Mesenchymal stem cell (in vitro differentiated cells and primary cell): Measurements from ENCODE around the gene LIPN.

Source experiments
- DNase-seq: peaks from one replicate; pipeline ENCODE4 v3.0.0-alpha.2; 2013
- H2AFZ ChIP-seq: one replicate; pipeline ENCODE4 v1.6.1; 2013; ENCODE audit warnings: low read depth, mild to moderate bottlenecking, control low read depth, inconsistent platforms, low read length, moderate library complexity
- H2AK5ac ChIP-seq: 2 replicates; pipeline ENCODE4 v1.6.1; 2013; ENCODE audit warnings: low read length, moderate library complexity, mild to moderate bottlenecking, inconsistent platforms; ENCODE audit not compliant: severe bottlenecking
- H2BK120ac ChIP-seq: one replicate; pipeline ENCODE4 v1.6.1; 2013; ENCODE audit warnings: low read depth, mild to moderate bottlenecking, inconsistent platforms, low read length, moderate library complexity
- H2BK12ac ChIP-seq, 2 experiments: one replicate each; pipeline ENCODE4 v1.6.1; 2013; ENCODE audit warnings: inconsistent platforms in 2 of 2, low read length in 2 of 2, mild to moderate bottlenecking in 2 of 2, moderate library complexity in 2 of 2, control low read depth in 1 of 2
- H2BK15ac ChIP-seq: one replicate; pipeline ENCODE4 v1.6.1; 2013; ENCODE audit warnings: mild to moderate bottlenecking, low read depth, inconsistent platforms; ENCODE audit not compliant: poor library complexity, severe bottlenecking
- H2BK5ac ChIP-seq: 2 replicates; pipeline ENCODE4 v1.6.1; 2013; ENCODE audit warnings: low read depth, mild to moderate bottlenecking, low read length, control low read depth, inconsistent platforms; ENCODE audit not compliant: poor library complexity, severe bottlenecking
- H3K14ac ChIP-seq, 2 experiments: one replicate each; pipeline ENCODE4 v1.6.1; 2013; ENCODE audit warnings: inconsistent platforms in 2 of 2, low read length in 2 of 2, control low read depth in 1 of 2, mild to moderate bottlenecking in 1 of 2, moderate library complexity in 1 of 2
- H3K18ac ChIP-seq, 2 experiments: one replicate each; pipeline ENCODE4 v1.6.1; 2013; ENCODE audit warnings: inconsistent platforms in 2 of 2, low read length in 2 of 2, control low read depth in 1 of 2, low read depth in 1 of 2, mild to moderate bottlenecking in 1 of 2
- H3K23ac ChIP-seq, 2 experiments: one replicate each; pipeline ENCODE4 v1.6.1; 2013; ENCODE audit warnings: inconsistent platforms in 2 of 2, low read length in 2 of 2, mild to moderate bottlenecking in 2 of 2, moderate library complexity in 2 of 2, control low read depth in 1 of 2
- H3K27ac ChIP-seq: 2 replicates; pipeline ENCODE4 v1.5.1; 2013; ENCODE audit warnings: mild to moderate bottlenecking, moderate library complexity, low read length, control low read depth, inconsistent platforms; ENCODE audit not compliant: poor library complexity, severe bottlenecking
- H3K27me3 ChIP-seq, 2 experiments: 2 replicates each; pipeline versions ENCODE4 v1.6.1 to v1.7.0; 2013; ENCODE audit warnings: low read length in 2 of 2, mild to moderate bottlenecking in 2 of 2, moderate library complexity in 2 of 2, control low read depth in 1 of 2, inconsistent platforms in 1 of 2; ENCODE audit not compliant: control insufficient read depth in 1 of 2, insufficient read depth in 1 of 2
- H3K36me3 ChIP-seq, 2 experiments: 2 replicates each; pipeline versions ENCODE4 v1.6.1 to v1.7.0; 2013; ENCODE audit warnings: low read length in 2 of 2, control low read depth in 1 of 2, inconsistent platforms in 1 of 2, low read depth in 1 of 2, mild to moderate bottlenecking in 1 of 2; ENCODE audit not compliant: insufficient read depth in 2 of 2, control insufficient read depth in 1 of 2
- H3K4ac ChIP-seq, 2 experiments: one replicate each; pipeline ENCODE4 v1.6.1; 2013; ENCODE audit warnings: inconsistent platforms in 2 of 2, low read length in 2 of 2, mild to moderate bottlenecking in 2 of 2, moderate library complexity in 2 of 2, control low read depth in 1 of 2, low read depth in 1 of 2
- H3K4me1 ChIP-seq: 2 replicates; pipeline ENCODE4 v1.6.1; 2013; ENCODE audit warnings: low read depth, low read length, control low read depth; ENCODE audit not compliant: control insufficient read depth, insufficient read depth
- H3K4me2 ChIP-seq: 2 replicates; pipeline ENCODE4 v1.6.1; 2013; ENCODE audit warnings: low read length, mild to moderate bottlenecking, inconsistent platforms; ENCODE audit not compliant: poor library complexity, severe bottlenecking
- H3K4me3 ChIP-seq, 2 experiments: 2 replicates each; pipeline versions ENCODE4 v1.5.1 to v1.7.0; 2013; ENCODE audit warnings: low read length in 2 of 2, mild to moderate bottlenecking in 2 of 2, control low read depth in 1 of 2, low read depth in 1 of 2; ENCODE audit not compliant: insufficient read depth in 1 of 2
- H3K79me1 ChIP-seq: replicated peaks from 2 replicates; pipeline ENCODE4 v1.6.1; 2013; ENCODE audit warnings: mild to moderate bottlenecking, control low read depth, low read length, inconsistent platforms; ENCODE audit not compliant: poor library complexity, severe bottlenecking
- H3K9ac ChIP-seq: 2 replicates; pipeline ENCODE4 v1.7.0; 2013; ENCODE audit warnings: mild to moderate bottlenecking, low read length, moderate library complexity
- H3K9me3 ChIP-seq: 2 replicates; pipeline ENCODE4 v1.7.0; 2013; ENCODE audit warnings: mild to moderate bottlenecking, low read length; ENCODE audit not compliant: control insufficient read depth
- H4K8ac ChIP-seq: one replicate; pipeline ENCODE4 v1.6.1; 2013; ENCODE audit warnings: inconsistent platforms, mild to moderate bottlenecking, low read length, moderate library complexity
- H4K91ac ChIP-seq: one replicate; pipeline ENCODE4 v1.6.1; 2013; ENCODE audit warnings: mild to moderate bottlenecking, low read length, inconsistent platforms
- WGBS: methylation state at CpG from one replicate; pipeline ENCODE4 v1.1.7; 2013; ENCODE audit warnings: mixed read lengths; 5-methylcytosine and 5-hydroxymethylcytosine counted together

LIPN gene

DNA sequence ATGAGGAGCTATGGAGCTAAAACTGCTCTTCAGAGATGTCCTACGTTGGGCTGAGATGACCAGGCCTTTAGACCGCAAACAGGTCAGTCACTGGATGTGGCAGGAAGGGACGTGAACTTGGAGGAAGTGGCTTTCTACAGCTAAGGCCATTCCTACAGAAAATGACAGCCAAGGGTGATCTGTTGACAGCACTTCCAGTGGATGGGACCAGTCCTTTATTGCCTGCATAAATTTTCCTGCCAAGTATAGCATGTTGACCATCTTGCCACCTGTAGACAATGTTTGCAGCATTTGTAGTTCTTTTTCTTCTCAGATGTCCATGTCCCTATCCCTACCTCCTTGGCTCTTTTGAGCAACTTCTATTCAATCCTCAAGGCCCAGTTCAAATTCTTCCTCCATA, 46.1 kb downstream of the LIPN start:
- WGBS = 76% methylated on average over 3 of the region's 3 CpGs
- Histone ChIP-seq H3K4me3 (no peak overlapping the region), H4K8ac (no peak overlapping the region)

GRCh38 chr10:88809621-88810020, 49.8 kb downstream of the LIPN start:
- Histone ChIP-seq H3K14ac (no peak overlapping the region), H2AFZ (no peak overlapping the region), H4K8ac (no peak overlapping the region), H3K4me1 (no peaks in the 10 kb centered on the region), H2BK12ac (no peak overlapping the region), H2BK5ac (no peak overlapping the region), H3K23ac (no peak overlapping the region), H2AK5ac (no peak overlapping the region), H4K91ac (no peak overlapping the region), H3K4ac (no peak overlapping the region), H3K18ac (no peak overlapping the region), H3K4me3 (no peak overlapping the region), H2BK15ac (no peak overlapping the region), H3K79me1 (no peaks in the 10 kb centered on the region), H3K27ac (no peak overlapping the region), H3K4me2 (no peak overlapping the region), H3K36me3 (no peaks in the 10 kb centered on the region), H3K9ac (no peak overlapping the region), H3K9me3 (no peaks in the 10 kb centered on the region), H3K27me3 (peaks cover 3 to 4% of the 10 kb centered on the region in 2 experiments), H2BK120ac (no peak overlapping the region)
- no peak for DNase-seq
- 84% methylated on average over 4 of the region's 4 CpGs for whole genome bisulfite sequencing

More for the DNA sequence above, 46.1 kb downstream of the LIPN start:
- DNase-seq = no peak
- Histone ChIP-seq H3K23ac (no peak overlapping the region), H2BK15ac (no peak overlapping the region), H3K4me2 (no peak overlapping the region), H2BK5ac (no peak overlapping the region), H3K79me1 (no peaks in the 10 kb centered on the region), H3K14ac (no peak overlapping the region), H3K27me3 (peaks cover 0 to 1% of the 10 kb centered on the region in 2 experiments), H3K27ac (no peak overlapping the region), H4K91ac (no peak overlapping the region), H2AK5ac (no peak overlapping the region), H2AFZ (no peak overlapping the region), H2BK12ac (no peak overlapping the region), H3K9me3 (no peaks in the 10 kb centered on the region), H2BK120ac (no peak overlapping the region), H3K18ac (no peak overlapping the region), H3K9ac (no peak overlapping the region), H3K4me1 (no peaks in the 10 kb centered on the region), H3K4ac (no peak overlapping the region), H3K36me3 (no peaks in the 10 kb centered on the region)

DNA sequence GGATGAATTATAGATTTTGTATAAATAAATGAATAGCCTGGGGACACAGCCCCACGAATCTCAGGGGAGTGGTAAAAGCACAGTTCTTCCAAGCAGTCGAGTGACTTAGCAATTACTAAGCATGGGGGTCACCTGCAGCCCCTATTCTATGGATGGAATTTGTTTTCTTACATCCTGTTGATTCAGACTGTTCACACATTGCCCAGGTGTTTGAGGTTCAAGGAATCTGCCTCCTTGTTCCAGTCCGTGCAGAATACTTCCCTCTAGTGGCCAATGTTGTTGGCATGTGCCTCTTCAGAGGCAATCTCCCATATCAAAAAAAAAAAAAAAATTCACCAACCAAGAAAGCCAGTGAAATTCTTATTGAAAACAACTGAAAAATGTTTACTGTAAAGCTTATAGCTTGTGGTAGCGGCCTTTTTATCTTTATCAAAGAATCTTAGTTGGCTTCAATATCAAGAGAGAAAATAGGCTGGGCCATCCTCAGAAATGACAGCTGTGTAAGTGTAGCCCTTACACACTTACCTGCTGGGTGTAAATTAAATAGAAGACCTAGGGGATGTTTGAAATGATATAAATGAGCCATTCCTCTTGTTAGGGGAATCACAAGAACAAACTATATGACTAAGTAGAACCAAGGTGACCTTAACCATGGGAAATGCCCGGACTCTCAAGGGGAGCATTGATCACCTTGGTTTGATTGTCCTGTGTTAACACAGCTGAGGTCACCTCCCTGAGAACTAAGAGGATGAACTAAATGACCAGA, 50.6 kb downstream of the LIPN start:
- Histone ChIP-seq H3K36me3 (no peaks in the 10 kb centered on the region), H3K27ac (no peak overlapping the region), H2AK5ac (no peak overlapping the region), H3K9ac (no peak overlapping the region), H3K18ac (no peak overlapping the region), H3K27me3 (peaks cover 3 to 4% of the 10 kb centered on the region in 2 experiments), H3K4me3 (no peak overlapping the region), H3K4ac (no peak overlapping the region), H2BK120ac (no peak overlapping the region), H4K8ac (no peak overlapping the region), H3K4me2 (no peak overlapping the region), H3K14ac (no peak overlapping the region), H2AFZ (no peak overlapping the region), H2BK12ac (no peak overlapping the region), H4K91ac (no peak overlapping the region), H2BK5ac (no peak overlapping the region), H3K4me1 (no peaks in the 10 kb centered on the region), H3K9me3 (no peaks in the 10 kb centered on the region), H3K79me1 (no peaks in the 10 kb centered on the region), H2BK15ac (no peak overlapping the region), H3K23ac (no peak overlapping the region)
- 44% methylated on average over 4 of the region's 5 CpGs for WGBS
- DNase-seq = peak; percentile 61

DNA sequence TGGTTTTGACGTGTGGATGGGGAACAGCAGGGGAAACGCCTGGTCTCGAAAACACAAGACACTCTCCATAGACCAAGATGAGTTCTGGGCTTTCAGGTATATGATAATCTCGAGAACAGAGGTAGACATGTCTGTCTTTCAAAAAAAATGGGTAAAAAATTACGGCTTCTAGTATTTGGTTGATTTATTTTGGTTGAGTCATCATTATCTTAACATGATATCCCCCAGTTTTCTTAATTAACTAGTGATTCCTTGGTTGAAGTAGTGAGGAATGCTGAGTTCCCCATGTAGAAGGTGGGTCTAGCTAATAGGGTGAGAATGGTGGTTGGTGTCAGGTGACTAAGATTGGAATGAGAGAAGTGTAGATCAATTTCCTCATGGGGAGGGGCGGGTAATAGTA, 53.4 kb downstream of the LIPN start:
- Histone ChIP-seq H3K27ac (no peak overlapping the region), H2BK15ac (no peak overlapping the region), H3K4me1 (no peaks in the 10 kb centered on the region), H3K9me3 (no peaks in the 10 kb centered on the region), H3K4me2 (no peak overlapping the region), H2BK5ac (no peak overlapping the region), H2AK5ac (no peak overlapping the region), H2AFZ (no peak overlapping the region), H3K79me1 (no peaks in the 10 kb centered on the region), H3K4me3 (no peak overlapping the region), H3K27me3 (peaks cover 3 to 4% of the 10 kb centered on the region in 2 experiments), H4K8ac (no peak overlapping the region), H3K14ac (no peak overlapping the region), H3K9ac (no peak overlapping the region), H2BK120ac (no peak overlapping the region), H2BK12ac (no peak overlapping the region), H3K4ac (no peak overlapping the region), H3K23ac (no peak overlapping the region), H4K91ac (no peak overlapping the region), H3K18ac (no peak overlapping the region), H3K36me3 (no peaks in the 10 kb centered on the region)
- 51% methylated on average over 2 of the region's 6 CpGs for WGBS
- DNase-seq = no peak
